NT2/D1 (cell line): Measurements from ENCODE around the gene CXCL13.
"Not testable (repeated sequence)": the region's sequence is repeated elsewhere in the genome, so short reads cannot be mapped to it uniquely, and the experiment has no call there.

ENCODE experiments used
- DNase-seq: peaks from one replicate; pipeline ENCODE4 v3.0.0-alpha.2; 2011; ENCODE audit warnings: low read depth, low spot score
- H3K27me3 ChIP-seq: 2 replicates; pipeline ENCODE4 v1.6.0; 2011; ENCODE audit warnings: mild to moderate bottlenecking; ENCODE audit not compliant: insufficient read length, insufficient read depth
- H3K36me3 ChIP-seq: 2 replicates; pipeline ENCODE4 v1.6.1; 2011; ENCODE audit warnings: mild to moderate bottlenecking, low read length, mixed read lengths; ENCODE audit not compliant: insufficient read depth, insufficient read length
- H3K4me1 ChIP-seq: 2 replicates; pipeline ENCODE4 v1.5.1; 2011; ENCODE audit not compliant: insufficient read depth, insufficient read length
- H3K4me3 ChIP-seq: 2 replicates; pipeline ENCODE4 v1.5.1; 2011; ENCODE audit warnings: low read depth; ENCODE audit not compliant: insufficient read length
- H3K9ac ChIP-seq: 2 replicates; pipeline ENCODE4 v1.6.0; 2011; ENCODE audit warnings: low read depth; ENCODE audit not compliant: insufficient read length
- H3K9me3 ChIP-seq: 2 replicates; pipeline ENCODE4 v1.5.1; 2011; ENCODE audit warnings: mild to moderate bottlenecking, low read length; ENCODE audit not compliant: insufficient read depth
- SUZ12 ChIP-seq: IDR thresholded peaks from 2 replicates; pipeline ENCODE4 v1.6.1; 2011; ENCODE audit not compliant: insufficient read length, insufficient read depth; ENCODE audit errors: extremely low read depth
- YY1 ChIP-seq: IDR thresholded peaks from 2 replicates; pipeline ENCODE4 v1.6.1; 2011; ENCODE audit not compliant: insufficient read length, insufficient read depth
- ZNF274 ChIP-seq: IDR thresholded peaks from 2 replicates; pipeline ENCODE4 v1.6.1; 2011; ENCODE audit warnings: mild to moderate bottlenecking, low read depth, low read length

CXCL13 gene

DNA sequence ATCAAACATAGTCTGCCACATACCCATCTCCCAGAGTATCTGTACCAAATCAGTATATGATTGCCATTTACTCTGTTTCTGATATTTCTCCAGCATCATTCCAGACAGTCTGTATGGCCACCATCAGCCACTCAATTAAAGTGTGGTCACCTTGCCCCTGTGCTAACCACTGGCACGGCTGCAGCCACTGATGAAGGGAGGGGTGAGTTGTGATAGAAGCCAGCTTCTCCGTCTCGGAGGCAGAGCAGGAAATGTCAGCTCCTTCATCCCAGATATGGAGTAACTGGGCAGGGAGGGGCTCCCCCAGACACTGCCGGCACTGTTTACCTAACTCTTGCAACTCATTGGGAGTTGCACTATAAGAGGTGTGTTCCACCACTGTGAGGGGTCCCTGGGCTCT lies 30.3 kb downstream of the CXCL13 start:
- Histone ChIP-seq H3K4me3 (no peak overlapping the region), H3K9me3 (no peaks in the 10 kb centered on the region; the same call in 1 of the 2 replicates), H3K9ac (no peak overlapping the region), H3K27me3 (no peaks in the 10 kb centered on the region), H3K36me3 (no peaks in the 10 kb centered on the region), H3K4me1 (no peaks in the 10 kb centered on the region)
- no peak for DNase-seq
- TF ChIP-seq YY1: no peak
- no peak for TF ChIP-seq ZNF274
- TF ChIP-seq SUZ12: no peak

DNA sequence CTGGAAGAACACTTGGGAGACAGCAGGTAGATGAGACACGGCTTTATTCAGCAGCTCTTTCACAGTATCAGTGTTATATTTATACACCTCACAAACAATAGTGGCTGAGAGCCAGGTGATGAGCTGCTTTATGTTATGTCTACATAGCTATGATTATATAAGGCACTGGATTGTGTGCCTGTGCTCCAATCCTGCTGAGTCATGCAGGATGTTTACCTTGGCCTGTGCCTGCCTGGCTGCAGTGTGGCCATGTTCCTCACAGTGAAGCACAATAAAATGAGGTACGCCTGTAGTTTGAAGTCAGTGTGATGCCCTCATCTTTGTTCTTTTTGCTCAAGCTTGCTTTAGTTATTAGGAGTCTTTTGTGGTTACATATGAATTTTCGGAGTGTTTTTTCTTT lies 31.3 kb downstream of the CXCL13 start:
- H3K9ac ChIP-seq: no peak overlapping the region

DNA sequence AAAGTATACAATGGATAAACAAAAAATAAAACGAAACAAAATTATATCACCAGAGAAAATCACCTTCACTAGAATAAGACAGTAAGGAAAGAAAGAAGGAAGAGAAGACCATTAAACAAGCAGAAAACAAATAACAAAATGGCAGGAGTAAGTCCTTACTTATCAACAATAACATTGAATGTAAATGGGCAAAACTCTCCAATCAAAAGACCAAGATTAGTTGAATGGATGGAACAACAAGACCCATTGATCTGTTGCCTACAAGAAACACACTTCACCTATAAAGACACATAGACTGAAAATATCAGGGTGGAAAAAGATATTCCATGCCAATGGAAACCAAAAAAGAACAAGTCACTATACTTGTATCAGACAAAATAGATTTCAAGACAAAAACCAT lies 38.4 kb downstream of the CXCL13 start:
- H3K36me3 ChIP-seq, H3K27me3 ChIP-seq, H3K9ac ChIP-seq, DNase-seq, H3K4me3 ChIP-seq, H3K9me3 ChIP-seq, H3K4me1 ChIP-seq: not testable (repeated sequence)

More for the DNA sequence above, 31.3 kb downstream of the CXCL13 start:
- Histone ChIP-seq H3K4me3 (no peak overlapping the region), H3K27me3 (no peaks in the 10 kb centered on the region), H3K4me1 (no peaks in the 10 kb centered on the region), H3K9me3 (no peaks in the 10 kb centered on the region; the same call in 1 of the 2 replicates), H3K36me3 (no peaks in the 10 kb centered on the region)
- no peak for DNase-seq
- TF ChIP-seq ZNF274 (no peak), SUZ12 (no peak), YY1 (no peak)

DNA sequence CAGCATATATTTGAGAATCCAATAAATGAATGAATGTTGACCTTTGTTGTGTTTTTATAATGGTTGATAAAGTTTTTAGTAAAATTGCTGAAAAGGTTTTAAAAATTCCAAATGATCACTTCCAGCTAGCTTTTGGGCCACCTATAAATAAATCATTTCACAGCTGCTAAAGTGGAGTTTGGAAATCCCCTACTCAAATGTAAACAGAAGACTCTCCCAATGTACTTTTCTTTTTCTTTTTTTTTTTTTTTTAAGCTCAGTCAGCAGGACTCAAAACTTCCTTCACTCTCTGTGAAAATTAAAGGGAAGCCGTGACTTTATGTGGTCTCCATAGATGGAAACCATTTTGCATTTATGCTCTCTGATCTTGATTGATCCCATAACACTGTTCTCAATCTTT lies 45.2 kb downstream of the CXCL13 start:
- H3K36me3 ChIP-seq: no peaks in the 10 kb centered on the region
- TF ChIP-seq YY1: no peak
- no peak for TF ChIP-seq ZNF274
- TF ChIP-seq SUZ12: no peak
- no peaks in the 10 kb centered on the region for H3K9me3 ChIP-seq
- no peak for DNase-seq
- no peaks in the 10 kb centered on the region for H3K4me1 ChIP-seq
- no peak overlapping the region for H3K9ac ChIP-seq
- H3K4me3 ChIP-seq: no peak overlapping the region
- no peaks in the 10 kb centered on the region for H3K27me3 ChIP-seq

DNA sequence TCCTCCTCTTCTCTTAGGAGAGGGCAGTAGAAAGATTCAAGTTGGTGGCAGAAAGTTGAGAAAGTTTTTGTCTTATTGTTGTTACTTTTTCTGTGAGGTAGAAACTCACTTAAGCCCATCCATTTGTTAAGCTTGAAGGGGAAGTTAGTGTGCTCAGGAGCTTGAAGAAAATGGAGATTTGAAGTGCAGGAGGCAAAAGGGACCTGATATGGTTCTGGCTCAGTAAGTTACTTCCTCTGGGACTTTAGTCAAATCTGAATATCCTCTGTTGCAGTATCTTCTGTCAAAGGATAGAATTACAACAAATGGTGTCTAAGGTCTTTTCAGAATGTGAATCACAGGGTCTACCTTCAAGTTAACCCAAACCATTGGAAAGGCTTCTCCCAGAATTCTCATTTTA lies 46.2 kb downstream of the CXCL13 start:
- Histone ChIP-seq H3K27me3 (no peaks in the 10 kb centered on the region), H3K9me3 (no peaks in the 10 kb centered on the region), H3K36me3 (no peaks in the 10 kb centered on the region), H3K4me3 (no peak overlapping the region), H3K9ac (no peak overlapping the region), H3K4me1 (no peaks in the 10 kb centered on the region)
- DNase-seq: no peak
- TF ChIP-seq SUZ12 (no peak), YY1 (no peak), ZNF274 (no peak)

DNA sequence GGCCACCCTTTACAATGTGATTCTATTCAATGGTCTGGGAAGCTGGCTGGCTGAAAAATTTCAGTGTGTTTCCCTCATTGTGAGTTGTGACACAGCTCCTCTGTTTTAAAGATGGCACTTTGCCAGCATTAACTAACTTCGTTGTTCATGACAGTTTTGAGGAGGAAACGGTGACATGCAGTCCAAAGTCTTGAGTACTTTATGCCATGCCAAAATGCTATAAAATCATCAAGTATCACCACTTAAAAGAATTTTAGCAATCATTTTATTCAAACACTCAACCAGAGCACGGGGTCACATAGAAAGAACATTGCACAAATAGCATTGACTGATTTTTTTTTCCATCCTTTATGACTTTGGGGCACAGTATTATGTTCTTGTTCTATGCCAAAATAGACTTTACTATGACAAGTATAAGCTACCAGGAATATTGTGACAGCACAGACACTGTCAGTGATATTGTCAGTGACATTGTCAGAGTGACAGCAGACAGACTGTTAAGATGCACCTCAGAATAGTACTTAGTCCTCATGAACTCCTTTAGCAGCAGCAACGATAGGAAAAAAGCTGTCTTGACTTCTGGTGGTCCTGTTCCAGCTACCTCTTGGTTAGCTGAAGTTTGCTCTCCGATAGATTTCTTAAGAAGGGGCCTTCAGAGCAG lies 46.7 kb downstream of the CXCL13 start:
- TF ChIP-seq ZNF274 (no peak), YY1 (no peak), SUZ12 (no peak)
- Histone ChIP-seq H3K4me1 (no peaks in the 10 kb centered on the region), H3K27me3 (no peaks in the 10 kb centered on the region), H3K4me3 (no peak overlapping the region), H3K9ac (no peak overlapping the region), H3K9me3 (no peaks in the 10 kb centered on the region), H3K36me3 (no peaks in the 10 kb centered on the region)
- DNase-seq: no peak

DNA sequence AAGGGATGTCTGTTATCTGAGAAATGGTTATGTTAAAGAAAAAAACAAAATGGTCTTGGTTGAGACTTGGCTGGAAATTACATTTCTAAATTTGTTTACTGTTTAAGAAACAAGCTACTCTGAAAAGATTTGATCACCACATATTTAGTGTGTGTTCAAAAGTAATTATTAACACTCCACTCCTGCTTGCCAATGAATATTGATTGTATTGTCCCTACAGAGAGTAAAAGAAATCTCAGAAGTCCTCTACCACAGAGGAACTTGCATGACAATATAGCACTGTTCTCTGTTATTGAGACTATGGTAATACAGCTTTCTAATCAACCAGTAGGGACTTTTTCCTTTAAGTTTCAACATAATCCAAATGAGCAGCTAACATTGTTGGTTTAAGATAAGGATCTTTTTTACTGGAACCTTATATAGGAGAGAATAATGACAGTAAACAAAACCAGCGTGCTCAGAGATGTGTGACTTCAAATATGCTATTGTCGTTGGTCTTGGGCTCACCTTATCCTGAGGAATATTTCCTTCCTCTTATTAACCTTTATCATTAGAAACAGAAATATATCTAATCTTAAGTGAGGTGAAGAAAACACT lies 47.6 kb downstream of the CXCL13 start:
- no peak for DNase-seq
- Histone ChIP-seq H3K4me1 (no peaks in the 10 kb centered on the region), H3K9me3 (no peaks in the 10 kb centered on the region), H3K9ac (no peak overlapping the region), H3K27me3 (no peaks in the 10 kb centered on the region), H3K36me3 (no peaks in the 10 kb centered on the region), H3K4me3 (no peak overlapping the region)
- TF ChIP-seq YY1 (no peak), SUZ12 (no peak), ZNF274 (no peak)

DNA sequence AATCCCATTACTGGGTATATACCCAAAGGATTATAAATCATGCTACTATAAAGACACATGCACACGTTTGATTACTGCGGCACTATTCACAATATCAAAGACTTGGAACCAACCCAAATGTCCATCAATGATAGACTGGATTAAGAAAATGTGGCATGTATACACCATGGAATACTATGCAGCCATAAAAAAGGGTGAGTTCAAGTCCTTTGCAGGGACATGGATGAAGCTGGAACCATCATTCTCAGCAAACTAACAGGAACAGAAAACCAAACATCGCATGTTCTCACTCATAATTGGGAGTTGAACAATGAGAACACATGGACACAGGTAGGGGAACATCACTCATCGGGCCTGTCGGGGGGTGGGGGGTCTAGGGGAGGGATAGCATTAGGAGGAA lies 54.7 kb downstream of the CXCL13 start:
- H3K4me3 ChIP-seq, DNase-seq: not testable (repeated sequence)

More for the DNA sequence above, 54.7 kb downstream of the CXCL13 start:
- H3K27me3 ChIP-seq, H3K9ac ChIP-seq, H3K4me1 ChIP-seq, H3K9me3 ChIP-seq, H3K36me3 ChIP-seq: not testable (repeated sequence)
